H9 (cell line): ENCODE measurements around the gene PGLYRP3. TPM values are rescaled to one million over a fixed set of nuclear protein-coding genes. Genes with fewer than 3 reads are reported as not detected.

Experiments used
- DNase-seq: peaks from one replicate; pipeline ENCODE4 v3.0.0-alpha.2; 2017
- H2AFZ ChIP-seq: one replicate; pipeline ENCODE4 v1.6.1; 2013; ENCODE audit warnings: mild to moderate bottlenecking, low read length, control low read depth, moderate library complexity
- H2AK5ac ChIP-seq: 2 replicates; pipeline ENCODE4 v1.6.1; 2013; ENCODE audit warnings: low read length, control low read depth, mixed read lengths; ENCODE audit not compliant: insufficient read length
- H2BK120ac ChIP-seq: one replicate; pipeline ENCODE4 v1.6.1; 2013; ENCODE audit warnings: low read depth, mild to moderate bottlenecking, low read length, control low read depth, inconsistent platforms; ENCODE audit not compliant: poor library complexity, severe bottlenecking
- H2BK12ac ChIP-seq: 2 replicates; pipeline ENCODE4 v1.6.1; 2013; ENCODE audit warnings: low read length, control low read depth, mixed read lengths, low read depth; ENCODE audit not compliant: insufficient read length
- H2BK15ac ChIP-seq: 2 replicates; pipeline ENCODE4 v1.6.1; 2013; ENCODE audit warnings: low read depth, low read length, control low read depth
- H2BK20ac ChIP-seq: one replicate; pipeline ENCODE4 v1.6.1; 2013; ENCODE audit warnings: low read depth, mild to moderate bottlenecking, low read length, control low read depth, inconsistent platforms; ENCODE audit not compliant: poor library complexity, severe bottlenecking
- H2BK5ac ChIP-seq: 2 replicates; pipeline ENCODE4 v1.6.1; 2013; ENCODE audit warnings: low read length, control low read depth, mixed read lengths; ENCODE audit not compliant: insufficient read length
- H3K14ac ChIP-seq: 2 replicates; pipeline ENCODE4 v1.6.1; 2013; ENCODE audit warnings: low read length, control low read depth; ENCODE audit not compliant: insufficient read depth
- H3K18ac ChIP-seq: 2 replicates; pipeline ENCODE4 v1.6.1; 2013; ENCODE audit warnings: low read depth, mild to moderate bottlenecking, mixed read lengths, low read length, control low read depth; ENCODE audit not compliant: insufficient read length
- H3K23ac ChIP-seq: 2 replicates; pipeline ENCODE4 v1.6.1; 2013; ENCODE audit warnings: low read length, control low read depth, mixed read lengths, low read depth; ENCODE audit not compliant: insufficient read length
- H3K23me2 ChIP-seq: 2 replicates; pipeline ENCODE4 v1.6.1; 2013; ENCODE audit warnings: low read depth, mild to moderate bottlenecking, mixed read lengths, low read length, control low read depth; ENCODE audit not compliant: insufficient read length, poor library complexity, severe bottlenecking
- H3K27ac ChIP-seq: 2 replicates; pipeline ENCODE4 v1.5.1; 2013; ENCODE audit warnings: low read length, control low read depth, mixed read lengths, low read depth; ENCODE audit not compliant: insufficient read length
- H3K27me3 ChIP-seq: 2 replicates; pipeline ENCODE4 v1.6.1; 2013; ENCODE audit warnings: low read length, control low read depth, inconsistent platforms; ENCODE audit not compliant: insufficient read depth
- H3K4ac ChIP-seq: 2 replicates; pipeline ENCODE4 v1.6.1; 2013; ENCODE audit warnings: low read depth, mild to moderate bottlenecking, control low read depth, inconsistent platforms, low read length, moderate library complexity
- H3K4me1 ChIP-seq: 2 replicates; pipeline ENCODE4 v1.6.1; 2013; ENCODE audit warnings: low read length, control low read depth, inconsistent platforms; ENCODE audit not compliant: insufficient read depth
- H3K4me2 ChIP-seq: 2 replicates; pipeline ENCODE4 v1.6.1; 2013; ENCODE audit warnings: low read length, control low read depth, mixed read lengths; ENCODE audit not compliant: insufficient read length, insufficient read depth
- H3K56ac ChIP-seq: 2 replicates; pipeline ENCODE4 v1.6.1; 2013; ENCODE audit warnings: low read depth, mild to moderate bottlenecking, mixed read lengths, low read length, control low read depth; ENCODE audit not compliant: insufficient read length
- H3K79me1 ChIP-seq: 2 replicates; pipeline ENCODE4 v1.6.1; 2013; ENCODE audit warnings: low read depth, mild to moderate bottlenecking, moderate library complexity, low read length, control low read depth, inconsistent platforms; ENCODE audit not compliant: insufficient read depth, poor library complexity, severe bottlenecking
- H3K79me2 ChIP-seq: 2 replicates; pipeline ENCODE4 v1.6.1; 2013; ENCODE audit warnings: low read length, control low read depth, inconsistent platforms; ENCODE audit not compliant: insufficient read depth
- H3K9ac ChIP-seq: 2 replicates; pipeline ENCODE4 v1.6.1; 2013; ENCODE audit warnings: low read length, control low read depth, mixed read lengths; ENCODE audit not compliant: insufficient read length; ENCODE audit errors: extremely low read depth
- H3K9me3 ChIP-seq: one replicate; pipeline ENCODE4 v1.6.1; 2013; ENCODE audit warnings: low read depth, low read length, inconsistent platforms; ENCODE audit not compliant: control insufficient read depth
- H3T11ph ChIP-seq: one replicate; pipeline ENCODE4 v1.6.1; 2013; ENCODE audit warnings: mild to moderate bottlenecking, low read length, control low read depth, inconsistent platforms
- H4K20me1 ChIP-seq: one replicate; pipeline ENCODE4 v1.6.1; 2013; ENCODE audit not compliant: control insufficient read depth, insufficient read length, insufficient read depth
- H4K5ac ChIP-seq: 2 replicates; pipeline ENCODE4 v1.6.1; 2013; ENCODE audit warnings: low read depth, mild to moderate bottlenecking, mixed read lengths, low read length, control low read depth; ENCODE audit not compliant: insufficient read length
- H4K8ac ChIP-seq: replicated peaks from 2 replicates; pipeline ENCODE4 v1.6.1; 2013; ENCODE audit warnings: low read length, control low read depth, mixed read lengths, low read depth; ENCODE audit not compliant: insufficient read length
- H4K91ac ChIP-seq: 2 replicates; pipeline ENCODE4 v1.6.1; 2013; ENCODE audit warnings: low read depth, mild to moderate bottlenecking, moderate library complexity, mixed read lengths, low read length, control low read depth; ENCODE audit not compliant: insufficient read length
- H3K27ac Mint-ChIP-seq, 3 experiments: 2 replicates in 2 of 3; 3 replicates in 1 of 3; pipeline ENCODE4 v1.8.0; 2020 to 2021; ENCODE audit warnings: mixed read lengths in 3 of 3, mild to moderate bottlenecking in 1 of 3, moderate library complexity in 1 of 3
- H3K27me3 Mint-ChIP-seq: 2 replicates; pipeline ENCODE4 v1.8.0; 2021; ENCODE audit warnings: low read depth, mild to moderate bottlenecking, moderate library complexity, mixed read lengths
- H3K36me3 Mint-ChIP-seq, 3 experiments: 2 replicates in 2 of 3; 3 replicates in 1 of 3; pipeline ENCODE4 v1.8.0; 2020 to 2021; ENCODE audit warnings: low read depth in 3 of 3, mixed read lengths in 3 of 3; ENCODE audit not compliant: insufficient read depth in 1 of 3
- H3K4me1 Mint-ChIP-seq, 2 experiments: 2 replicates each; pipeline ENCODE4 v1.8.0; 2020; ENCODE audit warnings: mixed read lengths in 2 of 2
- H3K4me3 Mint-ChIP-seq, 2 experiments: 2 replicates in 1 of 2; 3 replicates in 1 of 2; pipeline ENCODE4 v1.8.0; 2020 to 2021; ENCODE audit warnings: mild to moderate bottlenecking in 2 of 2, mixed read lengths in 2 of 2, moderate library complexity in 1 of 2
- H3K9me3 Mint-ChIP-seq, 2 experiments: 2 replicates in 1 of 2; 3 replicates in 1 of 2; pipeline ENCODE4 v1.8.0; 2020; ENCODE audit warnings: mild to moderate bottlenecking in 2 of 2, mixed read lengths in 2 of 2, moderate library complexity in 1 of 2
- CTCF ChIP-seq: fragments of 200-600 bp; sonication (generic); conservative IDR thresholded peaks from 3 replicates; pipeline ENCODE4 v1.8.0; 2021; ENCODE audit warnings: antibody characterized with exemption, mild to moderate bottlenecking
- WGBS: extraction: QIAGEN DNeasy Blood & Tissue Kit; methylation state at CpG from one replicate; pipeline ENCODE4 v1.1.7; 2013; ENCODE audit warnings: missing lambda C conversion rate, low lambda C conversion rate, mixed read lengths; ENCODE audit not compliant: insufficient read length; ENCODE audit errors: extremely low coverage; 5-methylcytosine and 5-hydroxymethylcytosine counted together
- total RNA-seq: library from RNA; stranded (reverse); gene quantifications from 2 replicates; pipeline ENCODE4 v1.2.1, GENCODE V29; 2021

The PGLYRP3 gene
- total RNA-seq, 1 experiment from 2014 or later = not detected

GRCh38 chr1:153352523-153352922 is 39.8 kb upstream of the PGLYRP3 start:
- H3K9me3 Mint-ChIP-seq = peaks cover 0 to 4% of the 10 kb centered on the region in 2 experiments; a peak in 2 of 5 replicates
- no peak overlapping the region for H3K4me2 ChIP-seq
- no peak overlapping the region for H2AK5ac ChIP-seq
- H3K4me3 Mint-ChIP-seq = no peak overlapping the region
- peak; percentile 95 for TF ChIP-seq CTCF
- no peak overlapping the region for H3K27ac ChIP-seq
- no peaks in the 10 kb centered on the region for H3K9me3 ChIP-seq
- no peaks in the 10 kb centered on the region for H3K23me2 ChIP-seq
- H2BK20ac ChIP-seq = no peak overlapping the region
- no peak overlapping the region for H3K4ac ChIP-seq
- no peak overlapping the region for H4K8ac ChIP-seq
- H3K79me1 ChIP-seq = no peaks in the 10 kb centered on the region
- no peak overlapping the region for H3K18ac ChIP-seq
- no peak overlapping the region for H3K9ac ChIP-seq
- no peak overlapping the region for H3K23ac ChIP-seq
- no CpG with 5 or more reads among the region's 4 CpGs for WGBS
- peaks cover 18% of the 10 kb centered on the region for H3K27me3 Mint-ChIP-seq
- H3K79me2 ChIP-seq = no peaks in the 10 kb centered on the region
- H4K20me1 ChIP-seq = no peaks in the 10 kb centered on the region
- H2BK12ac ChIP-seq = no peak overlapping the region
- H3K27me3 ChIP-seq = no peaks in the 10 kb centered on the region
- H2BK15ac ChIP-seq = no peak overlapping the region
- no peaks in the 10 kb centered on the region for H3K4me1 ChIP-seq
- no peak overlapping the region for H2BK120ac ChIP-seq
- no peak overlapping the region for H3K56ac ChIP-seq
- H3T11ph ChIP-seq = no peak overlapping the region
- no peak overlapping the region for H2AFZ ChIP-seq
- H3K14ac ChIP-seq = no peak overlapping the region
- no peak overlapping the region for H4K91ac ChIP-seq
- peak; percentile 66 for DNase-seq
- no peaks in the 10 kb centered on the region for H3K4me1 Mint-ChIP-seq
- no peak overlapping the region for H4K5ac ChIP-seq
- no peak overlapping the region for H2BK5ac ChIP-seq
- H3K36me3 Mint-ChIP-seq = no peaks in the 10 kb centered on the region; a peak in 1 of 7 replicates
- H3K27ac Mint-ChIP-seq = no peak overlapping the region
